K562 (cell line): Measurements from ENCODE around the gene HSPA1L. TPM values are rescaled to one million over a fixed set of nuclear protein-coding genes. Genes with fewer than 3 reads are reported as not detected.
A peak's percentile ranks its signal among the peaks of the same experiment; 100 is the strongest.

Source experiments
- CREB3L1 ChIP-seq: fragments of 450-650 bp; IDR thresholded peaks from 2 replicates; pipeline ENCODE4 v1.6.1; 2014; ENCODE audit warnings: low read depth, mild to moderate bottlenecking, moderate library complexity, borderline replicate concordance
- ETV1 ChIP-seq: fragments of 450-650 bp; conservative IDR thresholded peaks from 2 replicates; pipeline ENCODE4 v1.6.1; 2016; ENCODE audit warnings: missing genetic modification characterization, control low read depth, low read depth, missing compliant biosample characterization
- ETV6 ChIP-seq, 3 experiments: fragments of 150-350 bp in 1 of 3; sonication (generic) in 1 of 3; formaldehyde crosslinking in 1 of 3; IDR thresholded peaks; 2 replicates each; pipeline versions ENCODE4 v1.6.1 to v1.8.0; 2014 to 2022; ENCODE audit warnings: borderline replicate concordance in 2 of 3, low read depth in 2 of 3, antibody characterized with exemption in 1 of 3, low read length in 1 of 3, mild to moderate bottlenecking in 1 of 3, missing genetic modification reagents in 1 of 3
- FOXJ2 ChIP-seq: fragments of 200-800 bp; sonication (Bioruptor generic); IDR thresholded peaks from 2 replicates; pipeline ENCODE4 v1.6.1; 2016; ENCODE audit warnings: missing genetic modification characterization, missing compliant biosample characterization
- HDAC2 ChIP-seq: fragments of 450-650 bp; IDR thresholded peaks from 2 replicates; pipeline ENCODE4 v1.6.1; 2016; ENCODE audit warnings: mild to moderate bottlenecking
- HINFP ChIP-seq: fragments of 450-650 bp; conservative IDR thresholded peaks from 2 replicates; pipeline ENCODE4 v1.6.1; 2016; ENCODE audit warnings: missing genetic modification characterization, low read depth, mild to moderate bottlenecking, control low read depth, missing compliant biosample characterization
- HMG20B ChIP-seq: fragments of 250-450 bp; sonication (Bioruptor Pico); IDR thresholded peaks from 2 replicates; pipeline ENCODE4 v1.5.0; 2021; ENCODE audit warnings: mild to moderate bottlenecking
- HOXB6 ChIP-seq: fragments of 250-450 bp; sonication (Bioruptor Pico); IDR thresholded peaks from 2 replicates; pipeline ENCODE4 v1.5.1; 2022; ENCODE audit warnings: mild to moderate bottlenecking, borderline replicate concordance
- JUNB ChIP-seq: fragments of 450-650 bp; formaldehyde crosslinking; conservative IDR thresholded peaks from 2 replicates; pipeline ENCODE4 v1.4.0; 2020; ENCODE audit warnings: mild to moderate bottlenecking
- MNT ChIP-seq, 2 experiments: fragments of 450-650 bp; conservative IDR thresholded peaks; 2 replicates each; pipeline ENCODE4 v1.6.1; 2017; ENCODE audit warnings: mild to moderate bottlenecking in 2 of 2, moderate library complexity in 2 of 2
- RBM39 ChIP-seq: fragments of 200-400 bp; formaldehyde crosslinking; optimal IDR thresholded peaks from 2 replicates; pipeline ENCODE3; 2018; ENCODE audit warnings: low read depth, low read length
- SIN3B ChIP-seq: fragments of 450-650 bp; IDR thresholded peaks from 2 replicates; pipeline ENCODE4 v1.6.1; 2017; ENCODE audit warnings: low read depth, mild to moderate bottlenecking, moderate library complexity
- TFE3 ChIP-seq: fragments of 450-650 bp; formaldehyde crosslinking; IDR thresholded peaks from 2 replicates; pipeline ENCODE4 v1.4.0; 2020; ENCODE audit warnings: mild to moderate bottlenecking, mixed read lengths
- TRIM24 ChIP-seq, 2 experiments: fragments of 450-650 bp; IDR thresholded peaks; 2 replicates each; pipeline ENCODE4 v1.6.1; 2016
- ZBED1 ChIP-seq: IDR thresholded peaks from 2 replicates; pipeline ENCODE4 v1.6.1; 2014
- ZNF324 ChIP-seq: fragments of 250-450 bp; sonication (Bioruptor Pico); IDR thresholded peaks from 2 replicates; pipeline ENCODE4 v1.4.0; 2020; ENCODE audit warnings: mild to moderate bottlenecking
- polyA plus RNA-seq, 8 experiments: library from polyadenylated mRNA; depleted of rRNA in 4 of 8; stranded (reverse) in 5 of 8; unstranded in 3 of 8; fragments of >200 nt; fragmentation: Nextera tagmentation in 2 of 8; fragmentation: Illumina TruSeq in 1 of 8; extraction: Ambion mirVana in 2 of 8; extraction: Trizol in 1 of 8; gene quantifications; 2 replicates each; pipeline versions ENCODE4 v1.2.1 to v1.2.3, GENCODE V29; 2011 to 2014; ENCODE audit warnings: inconsistent platforms in 1 of 8, missing spikeins in 1 of 8
- total RNA-seq, 7 experiments: library from RNA; depleted of rRNA in 6 of 7; stranded (reverse); fragments of >200 nt in 6 of 7; fragmentation: Illumina TruSeq in 2 of 7; extraction: Trizol in 2 of 7; gene quantifications; 2 replicates each; pipeline versions ENCODE4 v1.2.1 to v1.2.3, GENCODE V29; 2011 to 2021; ENCODE audit warnings: low replicate concordance in 1 of 7

HSPA1L gene
- total and polyA plus RNA-seq, 9 of the 15 experiments (the other 6 are each of a cell fraction or from before 2014, with no cell fraction given): 0.14 to 2.1 (median 1.3) TPM

- TF ChIP-seq ZBED1: peak; percentile 59; the same call in 1 of the 2 replicates
- no peak for TF ChIP-seq ETV6 (IDR thresholded peaks at IDR 0.05; ENCODE audit: borderline replicate concordance in 1 of 2, low read depth in 2 of 2, low read length in 1 of 2)
- no peak for TF ChIP-seq ETV6 (CRISPR knock-in tag; IDR thresholded peaks at IDR 0.05; ENCODE audit: borderline replicate concordance)
- TF ChIP-seq TFE3 (CRISPR knock-in tag): no peak
- TF ChIP-seq ETV1 (tag): no peak
- TF ChIP-seq RBM39: no peak
- no peak for TF ChIP-seq SIN3B
- no peak for TF ChIP-seq HMG20B
- no peak for TF ChIP-seq CREB3L1
- TF ChIP-seq FOXJ2 (tag): no peak
- no peak for TF ChIP-seq HINFP
- TF ChIP-seq HOXB6 (CRISPR knock-in tag): no peak
- peak; percentile 97 for TF ChIP-seq HDAC2
- TF ChIP-seq JUNB: no peak
- peak in 1 of 2 experiments; percentile 74; a peak in 3 of 4 replicates for TF ChIP-seq TRIM24 (IDR thresholded peaks at IDR 0.05)
- TF ChIP-seq MNT (conservative IDR thresholded peaks at IDR 0.05): no peak
- TF ChIP-seq ZNF324: no peak
These were observed 6.4 kb upstream of the HSPA1L start (continued) for GRCh38 chr6:31821301-31822035.
